CD4-positive, CD25-positive, alpha-beta regulatory T cell (primary cell): ENCODE data around the gene UBE2L3. TPM values are rescaled to one million over a fixed set of nuclear protein-coding genes. Genes with fewer than 3 reads are reported as not detected.
"Not testable (repeated sequence)": the region's sequence is repeated elsewhere in the genome, so short reads cannot be mapped to it uniquely, and the experiment has no call there.

Experiments used
- ATAC-seq, 2 donors: fragments of 150-1000 bp; cut with Tn5 transposase; one replicate each; pipeline ENCODE4 v1.10.0; 2021; ENCODE audit warnings: low read depth in 2 of 2, moderate number of reproducible peaks in 2 of 2, moderate library complexity in 1 of 2
- DNase-seq, 3 donors: peaks; one replicate each; pipeline versions ENCODE4 v3.0.0 to v3.0.0-alpha.2; 2012 to 2022; ENCODE audit warnings: mixed read lengths in 1 of 3
- H3K27ac ChIP-seq: one replicate; pipeline ENCODE4 v1.7.0; 2013; ENCODE audit warnings: mild to moderate bottlenecking, low read length; ENCODE audit not compliant: insufficient read depth, poor library complexity, severe bottlenecking
- H3K27me3 ChIP-seq: one replicate; pipeline ENCODE4 v1.7.0; 2013; ENCODE audit warnings: low read length; ENCODE audit not compliant: control insufficient read depth, insufficient read depth
- H3K36me3 ChIP-seq: one replicate; pipeline ENCODE4 v1.7.0; 2013; ENCODE audit warnings: mild to moderate bottlenecking, low read length, moderate library complexity; ENCODE audit not compliant: control insufficient read depth, insufficient read depth
- H3K4me1 ChIP-seq: 2 replicates; pipeline ENCODE4 v1.7.0; 2013; ENCODE audit warnings: mild to moderate bottlenecking, low read length; ENCODE audit not compliant: insufficient read depth, control insufficient read depth, poor library complexity, severe bottlenecking
- H3K4me3 ChIP-seq: one replicate; pipeline ENCODE4 v1.7.0; 2013; ENCODE audit warnings: low read depth, mild to moderate bottlenecking, low read length, moderate library complexity
- H3K9me3 ChIP-seq, 2 experiments: 1 replicate in 1 of 2; 2 replicates in 1 of 2; pipeline ENCODE4 v1.7.0; 2013; ENCODE audit warnings: low read length in 2 of 2, mild to moderate bottlenecking in 1 of 2, moderate library complexity in 1 of 2; ENCODE audit not compliant: control insufficient read depth in 2 of 2
- H3K27ac Mint-ChIP-seq, 3 donors: one replicate each; pipeline ENCODE4 v1.8.0; 2020 to 2022; ENCODE audit warnings: mild to moderate bottlenecking in 3 of 3, mixed read lengths in 3 of 3, moderate library complexity in 2 of 3
- H3K27me3 Mint-ChIP-seq: one replicate; pipeline ENCODE4 v1.8.0; 2022; ENCODE audit warnings: mild to moderate bottlenecking, mixed read lengths
- H3K36me3 Mint-ChIP-seq: one replicate; pipeline ENCODE4 v1.8.0; 2020; ENCODE audit warnings: mixed read lengths
- H3K4me1 Mint-ChIP-seq, 4 donors: one replicate each; pipeline ENCODE4 v1.8.0; 2020 to 2022; ENCODE audit warnings: mixed read lengths in 4 of 4, mild to moderate bottlenecking in 1 of 4
- H3K4me3 Mint-ChIP-seq, 4 donors: one replicate each; pipeline ENCODE4 v1.8.0; 2020 to 2022; ENCODE audit warnings: mild to moderate bottlenecking in 4 of 4, mixed read lengths in 4 of 4, moderate library complexity in 3 of 4
- H3K9me3 Mint-ChIP-seq, 7 donors: one replicate each; pipeline ENCODE4 v1.8.0; 2020 to 2022; ENCODE audit warnings: mixed read lengths in 7 of 7, mild to moderate bottlenecking in 3 of 7, moderate library complexity in 2 of 7
- polyA plus RNA-seq, 4 donors: library from polyadenylated mRNA; unstranded; fragments of 300-500 nt; fragmentation: Illumina TruSeq; gene quantifications; one replicate each; pipeline ENCODE4 v1.2.3, GENCODE V29; 2021
- total RNA-seq: library from RNA; stranded (reverse); gene quantifications from one replicate; pipeline ENCODE4 v1.2.3, GENCODE V29; 2022

Gene UBE2L3
- total and polyA plus RNA-seq, 5 donors from 2014 or later = 33.7 to 124 (median 104) TPM

DNA sequence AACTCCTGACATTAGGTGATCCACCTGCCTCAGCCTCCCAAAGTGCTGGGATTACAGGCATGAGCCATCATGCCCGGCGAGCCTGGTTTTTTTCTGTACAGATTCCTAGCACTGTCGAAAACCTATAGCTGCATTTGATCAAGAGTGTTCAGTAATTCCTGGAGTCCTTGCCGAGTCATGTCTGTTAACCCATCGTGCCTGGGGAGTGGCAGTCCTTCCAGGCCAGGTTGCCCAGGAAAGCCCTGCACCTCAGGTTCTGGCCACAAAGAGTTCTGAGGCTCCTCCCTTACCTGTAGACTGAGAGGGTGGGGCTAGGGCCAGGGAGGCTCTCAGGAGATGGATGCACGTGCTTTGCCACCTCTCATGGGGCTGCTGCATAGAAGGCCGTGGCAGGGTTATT lies 45.3 kb downstream of the UBE2L3 start:
- Mint-ChIP-seq H3K27me3 (no peaks in the 10 kb centered on the region), H3K4me1 (peaks cover 0 to 26% (median 23%) of the 10 kb centered on the region in 4 donors), H3K27ac (no peak overlapping the region), H3K36me3 (peaks cover 16% of the 10 kb centered on the region), H3K9me3 (no peaks in the 10 kb centered on the region), H3K4me3 (no peak overlapping the region)
- Histone ChIP-seq H3K27ac (no peak overlapping the region), H3K36me3 (peaks cover 49% of the 10 kb centered on the region), H3K4me1 (no peaks in the 10 kb centered on the region), H3K4me3 (no peak overlapping the region), H3K9me3 (no peaks in the 10 kb centered on the region), H3K27me3 (no peaks in the 10 kb centered on the region)
- no peak for ATAC-seq
- DNase-seq = no peak

DNA sequence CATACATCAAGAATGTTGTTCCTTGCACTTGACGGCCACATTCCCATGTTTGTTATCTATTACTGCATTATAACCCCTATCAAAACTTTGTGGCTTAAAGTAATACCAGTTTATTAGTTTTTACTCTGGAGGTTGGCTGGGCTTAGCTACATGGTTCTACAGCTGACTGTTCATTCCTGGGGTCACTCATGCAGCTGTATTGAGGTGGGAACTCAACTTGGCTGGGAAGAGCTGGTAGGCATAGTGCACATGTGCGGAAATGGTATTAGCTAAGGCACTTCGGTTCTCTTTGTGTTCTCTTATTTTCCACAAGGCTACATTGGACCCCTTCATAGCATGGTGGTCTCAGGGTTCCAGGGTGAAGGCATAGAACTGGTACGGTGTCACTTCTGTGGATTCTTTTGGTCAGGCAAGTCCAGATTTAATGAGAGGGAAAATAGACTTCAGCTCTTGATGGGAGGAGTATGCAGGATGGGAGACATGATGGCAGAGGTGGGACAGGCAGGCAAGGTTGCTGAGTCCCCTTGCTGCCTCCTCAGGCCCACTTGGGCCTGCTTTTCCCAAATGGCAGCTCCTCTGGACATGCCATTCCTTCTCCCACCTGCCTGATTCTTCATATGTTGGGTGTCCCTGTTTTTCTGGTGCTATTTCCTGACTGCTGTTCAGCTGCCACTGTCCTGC lies 46.2 kb downstream of the UBE2L3 start:
- Mint-ChIP-seq H3K36me3 (peaks cover 16% of the 10 kb centered on the region), H3K4me3 (no peak overlapping the region), H3K9me3 (no peaks in the 10 kb centered on the region), H3K27ac (peak overlapping the region in 2 of 3 donors; percentile 27 to 67), H3K4me1 (peaks cover 0 to 25% (median 21%) of the 10 kb centered on the region in 4 donors), H3K27me3 (no peaks in the 10 kb centered on the region)
- Histone ChIP-seq H3K9me3 (no peaks in the 10 kb centered on the region), H3K4me1 (no peaks in the 10 kb centered on the region), H3K36me3 (peaks cover 51% of the 10 kb centered on the region), H3K27ac (no peak overlapping the region), H3K4me3 (no peak overlapping the region), H3K27me3 (no peaks in the 10 kb centered on the region)
- DNase-seq = no peak
- no peak for ATAC-seq

- peaks cover 8% of the 10 kb centered on the region for H3K36me3 Mint-ChIP-seq
- H3K27ac Mint-ChIP-seq = peak overlapping the region in 2 of 3 donors; percentile 26 to 52
- DNase-seq = no peak
- H3K27ac ChIP-seq = no peak overlapping the region
- peaks cover 51% of the 10 kb centered on the region for H3K36me3 ChIP-seq
- no peak overlapping the region for H3K4me3 Mint-ChIP-seq
- H3K27me3 ChIP-seq = no peaks in the 10 kb centered on the region
- H3K4me1 ChIP-seq = no peaks in the 10 kb centered on the region
- no peak for ATAC-seq
- peaks cover 0 to 24% (median 16%) of the 10 kb centered on the region in 4 donors for H3K4me1 Mint-ChIP-seq
- no peaks in the 10 kb centered on the region for H3K9me3 ChIP-seq
- no peak overlapping the region for H3K4me3 ChIP-seq
- H3K9me3 Mint-ChIP-seq = no peaks in the 10 kb centered on the region
- no peaks in the 10 kb centered on the region for H3K27me3 Mint-ChIP-seq
Measured at GRCh38 chr22:21615731-21616130, 48.2 kb downstream of the UBE2L3 start.

DNA sequence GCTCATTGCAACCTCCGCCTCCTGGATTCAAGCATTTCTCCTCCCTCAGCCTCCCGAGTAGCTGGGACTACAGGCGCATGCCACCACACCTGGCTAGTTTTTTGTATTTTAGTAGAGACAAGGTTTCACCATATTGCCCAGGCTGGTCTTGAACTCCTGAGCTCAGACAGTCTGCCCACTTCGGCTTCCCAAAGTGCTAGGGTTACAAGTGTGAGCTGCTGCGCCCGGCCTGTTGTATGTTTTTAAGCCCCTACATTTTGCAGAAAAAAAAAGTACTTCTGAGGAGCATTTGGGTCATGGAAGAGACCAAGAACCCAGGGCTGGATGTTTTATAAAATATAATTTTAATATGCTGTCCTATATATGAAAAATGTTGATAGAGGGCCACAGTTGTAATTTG lies 49.8 kb downstream of the UBE2L3 start:
- H3K9me3 ChIP-seq, ATAC-seq, H3K4me3 Mint-ChIP-seq, H3K9me3 Mint-ChIP-seq, H3K27me3 Mint-ChIP-seq, H3K4me3 ChIP-seq, DNase-seq, H3K27me3 ChIP-seq, H3K36me3 Mint-ChIP-seq, H3K4me1 ChIP-seq, H3K27ac ChIP-seq: not testable (repeated sequence)
- peak overlapping the region in 2 of 3 donors; percentile 36 to 47 for H3K27ac Mint-ChIP-seq
- peaks cover 0 to 25% (median 17%) of the 10 kb centered on the region in 4 donors for H3K4me1 Mint-ChIP-seq
- peaks cover 46% of the 10 kb centered on the region for H3K36me3 ChIP-seq

GRCh38 chr22:21621025-21621424 lies 53.5 kb downstream of the UBE2L3 start:
- Mint-ChIP-seq H3K27me3 (no peaks in the 10 kb centered on the region), H3K4me1 (peaks cover 9 to 37% (median 19%) of the 10 kb centered on the region in 4 donors), H3K36me3 (peaks cover 2% of the 10 kb centered on the region), H3K9me3 (no peaks in the 10 kb centered on the region), H3K4me3 (no peak overlapping the region), H3K27ac (peak overlapping the region in 1 of 3 donors; percentile 20)
- Histone ChIP-seq H3K27ac (no peak overlapping the region), H3K36me3 (peaks cover 39% of the 10 kb centered on the region), H3K9me3 (no peaks in the 10 kb centered on the region), H3K4me1 (peaks cover 4% of the 10 kb centered on the region), H3K4me3 (no peak overlapping the region), H3K27me3 (no peaks in the 10 kb centered on the region)
- ATAC-seq = no peak
- no peak for DNase-seq

DNA sequence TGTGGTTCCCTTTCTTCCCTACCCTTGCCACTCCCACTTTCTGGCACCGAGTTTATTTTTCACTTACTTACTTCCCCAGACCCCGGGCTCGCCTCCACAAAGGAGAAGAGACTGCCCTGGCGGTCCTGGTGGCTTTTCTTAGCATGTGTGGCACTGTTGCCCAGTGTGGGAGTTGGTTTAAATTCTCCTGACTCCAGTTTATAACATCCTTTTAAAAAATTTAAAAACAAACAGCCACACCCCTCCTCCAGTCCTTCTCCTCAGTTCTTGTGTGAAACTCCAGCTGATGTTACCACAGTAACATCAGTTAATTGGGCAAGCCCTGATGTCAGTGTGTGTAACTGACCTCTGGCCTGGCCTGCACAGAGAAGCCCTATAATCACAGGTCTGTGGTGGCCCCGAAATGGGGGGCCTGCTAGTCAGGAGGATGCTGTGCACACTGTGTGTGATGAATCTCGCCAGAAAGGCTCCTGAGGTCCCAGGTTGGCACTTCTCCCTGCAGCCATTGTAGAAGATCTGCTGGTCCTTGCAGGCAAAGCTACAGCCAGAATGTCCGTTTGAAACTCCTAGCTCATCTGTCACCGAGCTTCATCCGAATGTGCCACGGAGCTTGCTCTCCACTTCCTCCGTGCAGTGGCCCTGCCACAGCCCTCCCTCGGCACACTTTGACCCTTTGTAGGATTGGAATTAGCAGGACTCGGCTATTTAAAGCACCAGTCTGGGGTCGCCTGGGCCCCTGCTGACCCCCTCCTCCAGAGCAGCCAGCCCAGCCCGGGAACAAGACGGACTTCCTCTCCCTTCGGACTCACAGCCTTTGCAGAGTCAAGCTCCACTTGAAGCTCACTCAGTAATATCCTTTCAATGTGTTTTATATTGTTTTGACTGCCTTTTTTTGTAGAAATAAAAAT lies 54.8 kb downstream of the UBE2L3 start:
- ATAC-seq (no peak), DNase-seq (no peak)
- H3K27ac ChIP-seq = no peak overlapping the region
- Mint-ChIP-seq H3K27ac (peak overlapping the region in 2 of 3 donors; percentile 41 to 56), H3K4me3 (no peak overlapping the region), H3K4me1 (peaks cover 9 to 47% (median 25%) of the 10 kb centered on the region in 4 donors), H3K9me3 (no peaks in the 10 kb centered on the region), H3K27me3 (no peaks in the 10 kb centered on the region), H3K36me3 (peaks cover 8% of the 10 kb centered on the region)
- no peaks in the 10 kb centered on the region for H3K27me3 ChIP-seq
- H3K4me3 ChIP-seq = no peak overlapping the region
- peaks cover 7% of the 10 kb centered on the region for H3K4me1 ChIP-seq
- no peaks in the 10 kb centered on the region for H3K9me3 ChIP-seq
- peaks cover 46% of the 10 kb centered on the region for H3K36me3 ChIP-seq

GRCh38 chr22:21622919-21623647 lies 55.6 kb downstream of the UBE2L3 start:
- no peaks in the 10 kb centered on the region for H3K9me3 Mint-ChIP-seq
- no peak overlapping the region for H3K4me3 ChIP-seq
- peak overlapping the region in 1 of 4 donors; percentile 15 for H3K4me3 Mint-ChIP-seq
- no peaks in the 10 kb centered on the region for H3K27me3 Mint-ChIP-seq
- peaks cover 15% of the 10 kb centered on the region for H3K4me1 ChIP-seq
- ATAC-seq = no peak
- peaks cover 53% of the 10 kb centered on the region for H3K36me3 ChIP-seq
- H3K27ac Mint-ChIP-seq = peak overlapping the region in 2 of 3 donors; percentile 41 to 64
- H3K4me1 Mint-ChIP-seq = peaks cover 9 to 51% (median 30%) of the 10 kb centered on the region in 4 donors
- H3K36me3 Mint-ChIP-seq = peaks cover 9% of the 10 kb centered on the region
- no peaks in the 10 kb centered on the region for H3K9me3 ChIP-seq
- H3K27ac ChIP-seq = no peak overlapping the region
- no peaks in the 10 kb centered on the region for H3K27me3 ChIP-seq
- DNase-seq = no peak
